Fibroblast of upper back skin (primary cell): ENCODE results near the gene CSNK1E.

Source experiments
- DNase-seq: peaks from one replicate; pipeline ENCODE4 v3.0.0-alpha.2; 2013

Gene CSNK1E

GRCh38 chr22:38327805-38328204 lies 10.6 kb upstream of the CSNK1E start:
- peak; percentile 56 for DNase-seq

DNA sequence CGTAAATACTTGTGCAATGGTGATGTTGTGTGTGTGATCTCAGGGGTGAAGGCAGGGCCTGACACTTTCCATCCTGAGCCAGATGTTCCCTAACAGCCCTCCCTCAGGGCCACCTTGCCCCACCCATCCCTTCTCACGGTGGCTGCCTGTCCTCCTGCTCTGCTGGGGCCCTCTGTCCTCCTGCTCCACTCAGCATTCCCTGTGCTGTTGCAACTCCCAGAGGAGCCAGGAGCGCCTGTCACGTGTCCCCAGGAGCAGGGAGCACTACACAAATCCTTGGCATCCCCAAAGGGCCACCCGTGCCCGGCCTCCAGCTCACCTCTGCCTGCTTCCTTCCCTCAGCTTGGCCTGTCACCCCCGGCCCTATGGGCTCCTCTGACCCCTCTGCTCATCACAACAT lies 10.2 kb upstream of the CSNK1E start:
- no peak for DNase-seq

- no peak for DNase-seq
Observed at GRCh38 chr22:38325587-38325986, 8.4 kb upstream of the CSNK1E start.

GRCh38 chr22:38320605-38321402 lies 3.6 kb upstream of the CSNK1E start:
- no peak for DNase-seq

- DNase-seq: no peak
Observed at GRCh38 chr22:38318792-38319773, 1.9 kb upstream of the CSNK1E start.

GRCh38 chr22:38317995-38318715 lies 922 bp upstream of the CSNK1E start:
- DNase-seq: peak; percentile 89

DNA sequence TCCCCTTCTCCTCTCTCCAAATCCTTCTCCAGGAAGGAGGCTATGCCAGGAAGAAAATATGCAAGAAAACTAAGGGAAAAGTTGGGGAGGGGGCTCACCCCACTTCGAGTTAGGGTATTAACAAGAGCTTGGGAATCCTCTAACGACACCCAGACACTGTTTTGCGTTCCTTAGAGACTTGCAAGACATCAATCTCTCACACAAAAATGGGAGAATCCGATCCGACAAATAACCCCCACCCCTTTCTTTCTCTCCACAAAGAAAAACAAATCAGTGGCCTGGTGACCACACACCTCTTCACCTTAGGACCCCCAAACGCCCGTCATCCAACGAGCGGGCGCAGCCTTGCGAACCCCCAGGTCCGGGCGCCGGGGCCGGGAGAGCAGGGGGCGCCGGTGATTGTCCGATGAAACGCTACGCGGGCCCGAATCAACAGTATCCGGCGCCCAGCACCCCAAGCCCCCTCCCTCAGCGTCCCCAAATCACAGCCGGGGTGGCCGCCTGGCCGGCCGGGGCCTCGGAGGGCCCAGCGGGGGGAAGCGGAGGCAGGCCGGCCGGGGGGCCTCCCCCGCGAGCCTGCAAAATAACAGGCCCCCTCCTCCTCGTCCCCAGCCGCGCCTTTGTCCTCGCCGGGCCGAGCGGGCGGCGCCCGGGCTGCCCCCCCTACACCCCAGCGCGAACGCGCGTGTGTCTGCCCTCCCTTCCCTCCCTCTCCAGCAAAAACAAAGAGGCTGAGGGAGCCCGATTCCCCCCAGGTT lies 690 bp downstream of the CSNK1E start:
- peak; percentile 45 for DNase-seq

DNA sequence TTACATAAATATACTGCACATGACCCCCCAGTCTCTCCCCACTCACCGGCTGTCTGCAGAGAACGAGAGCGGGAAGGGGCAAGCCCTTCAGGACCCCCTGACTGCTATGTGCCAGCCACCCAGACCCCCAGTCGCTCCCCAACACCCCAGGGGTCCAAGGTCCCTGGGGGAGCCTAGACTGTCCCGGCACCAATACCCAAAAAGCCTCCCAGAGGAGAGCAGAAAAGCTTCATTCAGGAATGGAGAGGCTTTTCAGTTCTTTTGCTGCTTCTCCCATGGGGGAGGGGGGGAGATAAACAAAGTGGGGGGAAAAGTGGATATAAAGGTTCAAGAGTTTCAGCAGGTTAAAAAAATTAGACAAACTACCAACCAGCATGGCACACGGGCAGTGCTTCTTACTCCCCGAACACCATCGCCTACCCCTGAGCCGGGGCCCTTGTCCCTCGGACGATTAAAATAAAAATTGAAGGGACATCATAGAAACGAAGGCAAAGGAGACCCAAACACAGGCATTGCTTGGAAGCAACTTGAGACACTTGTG lies 1.3 kb downstream of the CSNK1E start:
- DNase-seq: no peak

GRCh38 chr22:38314933-38315822 lies 2.1 kb downstream of the CSNK1E start:
- no peak for DNase-seq

DNA sequence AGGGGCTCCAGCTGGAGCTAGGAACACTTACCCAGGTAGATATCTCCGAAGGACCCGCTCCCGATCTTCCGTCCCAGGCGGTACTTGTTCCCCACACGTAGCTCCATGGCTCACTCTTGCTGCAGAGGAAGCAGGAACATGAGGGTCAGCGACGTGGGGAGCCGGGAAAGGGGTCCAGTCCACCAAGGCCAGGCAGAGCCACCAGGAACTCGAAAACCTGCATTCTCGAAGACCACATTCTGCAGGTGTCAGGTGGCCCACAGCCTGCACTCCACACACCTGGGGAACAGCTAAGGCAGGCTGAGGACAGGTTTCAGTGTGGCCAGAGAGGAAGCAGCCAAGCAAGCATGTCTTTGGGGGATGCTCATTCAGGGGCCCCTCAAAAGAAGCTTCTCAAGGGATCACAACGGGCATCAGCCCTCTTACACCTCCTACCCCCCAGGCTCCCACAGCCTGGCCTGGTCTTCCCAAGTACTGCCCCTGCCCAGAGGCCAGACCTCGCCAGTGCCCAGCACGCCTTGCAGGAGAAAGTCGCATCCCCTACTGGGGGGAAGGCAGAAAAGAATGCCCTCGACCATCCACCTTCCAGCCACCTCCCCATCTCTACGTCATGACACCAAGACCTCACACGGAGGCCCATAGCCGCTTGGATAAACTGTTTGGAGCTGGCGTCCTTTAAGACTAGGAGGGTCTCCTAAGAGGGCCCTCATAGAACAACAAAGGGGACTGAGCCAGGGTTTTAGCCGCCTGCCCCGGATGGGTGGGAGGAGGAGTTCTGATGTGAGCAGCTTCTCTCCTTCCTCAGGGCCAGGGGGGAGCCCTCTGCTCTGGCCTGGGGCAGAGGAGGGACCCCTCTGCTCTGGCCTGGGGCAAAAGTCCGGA lies 2.9 kb downstream of the CSNK1E start:
- peak; percentile 33 for DNase-seq

- peak; percentile 89 for DNase-seq
Observed at GRCh38 chr22:38313384-38313955, 3.8 kb downstream of the CSNK1E start.

DNA sequence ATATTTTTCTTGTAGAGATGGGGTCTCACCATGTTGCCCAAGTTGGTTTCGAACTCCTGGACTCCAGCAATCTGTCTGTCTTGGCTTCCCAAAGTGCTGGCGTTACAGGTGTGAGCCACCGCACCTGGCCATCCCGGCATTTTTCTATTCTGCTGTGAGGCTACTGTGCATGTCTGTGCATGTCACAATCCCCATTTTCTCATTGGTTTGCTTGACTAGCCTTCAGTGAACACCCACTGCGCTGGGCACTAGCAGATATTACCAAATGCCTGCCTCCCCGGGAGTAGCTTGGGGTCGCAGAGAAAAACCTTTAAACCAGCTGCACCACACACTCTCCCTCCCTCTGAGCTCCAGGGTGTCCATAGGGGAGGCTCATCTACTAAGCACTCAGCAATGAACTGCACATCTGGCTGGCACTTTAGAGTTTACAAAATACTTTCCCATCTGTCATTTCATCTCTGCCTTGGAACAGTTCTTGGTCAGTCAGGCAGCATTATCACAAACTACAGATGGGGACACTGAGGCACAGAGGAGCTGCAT lies 4.9 kb downstream of the CSNK1E start:
- no peak for DNase-seq

DNA sequence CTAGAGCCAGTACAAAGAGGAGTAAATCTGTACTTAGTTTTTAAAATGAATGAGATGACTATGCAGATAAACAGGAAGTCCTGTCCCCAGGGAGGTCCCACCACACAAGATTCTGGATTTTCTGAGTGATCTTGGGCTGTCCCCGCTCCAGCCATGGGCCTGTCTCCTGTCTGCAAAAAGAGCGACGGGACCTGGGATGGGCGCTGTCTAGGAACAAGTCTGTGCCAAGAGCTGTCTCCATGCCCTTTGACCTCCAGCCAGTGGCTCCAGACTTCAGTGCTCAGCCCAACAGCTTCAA lies 6.0 kb downstream of the CSNK1E start:
- no peak for DNase-seq

GRCh38 chr22:38310518-38311322 lies 6.5 kb downstream of the CSNK1E start:
- no peak for DNase-seq

DNA sequence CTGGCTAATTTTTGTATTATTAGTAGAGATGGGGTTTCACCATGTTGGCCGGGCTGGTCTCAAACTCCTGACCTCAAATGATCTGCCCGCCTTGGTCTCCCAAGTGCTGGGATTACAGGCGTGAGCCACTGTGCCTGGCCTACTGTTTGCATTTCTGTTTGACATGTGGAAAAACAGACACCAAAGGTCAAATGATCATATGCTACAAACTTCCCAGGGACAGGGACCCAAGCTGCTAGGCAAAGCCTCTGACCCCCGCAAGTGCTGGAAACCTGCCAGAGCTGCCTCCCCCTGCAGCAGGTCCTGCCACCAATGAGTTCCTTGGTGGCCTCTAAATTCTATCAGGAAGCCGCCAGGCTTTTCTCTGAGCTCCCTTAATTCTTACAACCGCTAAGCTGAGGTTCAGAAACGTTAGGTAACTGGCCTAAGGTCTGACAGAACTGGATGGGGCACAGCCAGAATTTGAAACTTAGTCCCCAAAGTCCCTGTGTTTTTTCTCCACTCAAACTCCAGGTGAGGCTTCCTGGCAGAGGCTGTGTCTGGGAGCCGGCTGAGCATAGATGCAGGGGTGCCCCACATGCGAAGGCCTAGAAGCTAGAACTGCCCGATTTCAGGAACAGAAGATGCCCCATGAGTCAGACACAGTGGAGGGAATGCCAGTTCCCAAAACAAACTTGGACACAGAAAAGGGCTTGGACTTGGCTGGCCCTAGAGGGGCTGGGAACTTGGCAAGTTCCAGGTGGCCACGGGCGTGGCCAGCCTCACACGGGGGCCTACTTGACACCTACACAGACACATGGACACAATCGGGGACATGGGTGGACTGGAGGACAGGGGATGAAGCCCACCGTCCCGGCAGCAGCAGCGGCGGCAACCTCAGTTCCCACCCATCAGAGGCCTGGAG lies 7.4 kb downstream of the CSNK1E start:
- no peak for DNase-seq

DNA sequence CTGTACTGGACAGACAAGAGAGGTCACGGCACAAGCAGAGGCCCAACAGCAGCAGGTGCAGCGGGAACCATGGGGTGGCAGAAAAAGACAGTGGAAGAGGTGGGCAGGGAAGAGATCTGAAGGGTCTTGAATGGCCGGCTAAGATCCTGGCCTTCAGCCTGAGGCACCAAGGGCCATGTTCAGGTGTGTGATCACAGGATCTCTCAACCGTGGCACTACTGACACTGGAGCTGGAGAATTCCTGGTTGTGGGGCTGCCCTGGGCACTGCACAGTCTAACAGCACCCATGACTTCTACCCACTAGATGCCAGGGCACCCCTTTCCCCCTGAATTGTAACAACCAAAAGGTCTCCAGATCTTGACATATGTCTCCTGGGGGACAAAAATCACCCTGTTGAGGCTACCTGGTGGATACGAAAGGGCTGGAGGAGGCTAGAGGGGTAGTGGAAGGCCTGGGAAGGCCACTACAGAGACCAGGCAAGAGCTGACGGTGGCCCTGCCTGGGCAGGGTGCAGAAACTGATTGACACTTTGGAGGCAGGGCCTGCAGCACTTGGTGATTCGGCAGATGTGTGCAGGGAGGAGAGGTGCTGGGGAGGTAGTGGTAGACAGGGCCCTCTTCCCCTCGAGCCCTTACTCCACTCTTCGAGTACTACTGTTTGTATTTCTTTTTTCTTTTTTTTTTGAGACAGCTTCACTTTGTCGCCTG lies 8.3 kb downstream of the CSNK1E start:
- no peak for DNase-seq
